Epithelial cell of esophagus (primary cell): Measurements from ENCODE around the gene DCD.
"Not testable (repeated sequence)": the region's sequence is repeated elsewhere in the genome, so short reads cannot be mapped to it uniquely, and the experiment has no call there.

Source experiments
- DNase-seq: peaks from one replicate; pipeline ENCODE4 v3.0.0; 2010; ENCODE audit warnings: low read depth
- H3K4me3 ChIP-seq: 2 replicates; pipeline ENCODE4 v1.5.1; 2011; ENCODE audit warnings: mild to moderate bottlenecking, low read length, control low read depth
- CTCF ChIP-seq: IDR thresholded peaks from 2 replicates; pipeline ENCODE4 v1.5.1; 2011; ENCODE audit warnings: low read depth, mild to moderate bottlenecking, low read length, control low read depth, inconsistent platforms; ENCODE audit not compliant: insufficient read depth; ENCODE audit errors: missing control alignments

The DCD gene

GRCh38 chr12:54653025-54653424 lies 4.9 kb upstream of the DCD start:
- DNase-seq: no peak
- H3K4me3 ChIP-seq: no peak overlapping the region
- no peak for TF ChIP-seq CTCF

GRCh38 chr12:54650889-54651288 lies 2.7 kb upstream of the DCD start:
- H3K4me3 ChIP-seq: no peak overlapping the region
- DNase-seq: no peak
- TF ChIP-seq CTCF: no peak

GRCh38 chr12:54650409-54650808 lies 2.2 kb upstream of the DCD start:
- DNase-seq: peak; percentile 41
- TF ChIP-seq CTCF: no peak
- H3K4me3 ChIP-seq: no peak overlapping the region

- no peak for TF ChIP-seq CTCF
- H3K4me3 ChIP-seq: no peak overlapping the region
- DNase-seq: no peak
Measured at GRCh38 chr12:54649825-54650224, 1.7 kb upstream of the DCD start.

- no peak for TF ChIP-seq CTCF
- no peak for DNase-seq
Measured at GRCh38 chr12:54641554-54641953, 6.6 kb downstream of the DCD start.

GRCh38 chr12:54641089-54641488 lies 7.1 kb downstream of the DCD start:
- no peak for TF ChIP-seq CTCF
- H3K4me3 ChIP-seq: no peak overlapping the region
- no peak for DNase-seq

More at GRCh38 chr12:54641554-54641953, 6.6 kb downstream of the DCD start:
- no peak overlapping the region for H3K4me3 ChIP-seq

- not testable (repeated sequence) for H3K4me3 ChIP-seq, DNase-seq
Measured at GRCh38 chr12:54639112-54639511, 9.1 kb downstream of the DCD start.

GRCh38 chr12:54634795-54635194 lies 13.4 kb downstream of the DCD start, which contains the start of gene LACRT:
Gene LACRT (minus strand): TSS chr12:54634895. CDS start chr12:54634841, 54 bp downstream.
- no peak for TF ChIP-seq CTCF
- H3K4me3 ChIP-seq: no peak within 1 kb of the TSS
- no peak for DNase-seq
